ENCODE measurements around the gene NDFIP2. TPM values are rescaled to one million over a fixed set of nuclear protein-coding genes. Genes with fewer than 3 reads are reported as not detected.

NDFIP2 gene
- total and polyA plus RNA-seq, 2 donors (not counting 3 experiments of a cell fraction or from before 2014, with no cell fraction given), result 7.9 to 18.5 TPM

- H3K79me2 ChIP-seq (ENCODE audit: control insufficient read depth, insufficient read depth, low read length), result no peaks in the 10 kb centered on the region
- no peaks in the 10 kb centered on the region for H3K4me1 ChIP-seq (ENCODE audit: control insufficient read depth, extremely low read depth, insufficient read depth, low read length)
- H4K20me1 ChIP-seq (replicated peaks; ENCODE audit: control insufficient read depth, extremely low read depth, insufficient read depth, low read length), result no peaks in the 10 kb centered on the region
- H3K9me1 ChIP-seq (replicated peaks; ENCODE audit: control insufficient read depth, extremely low read depth, insufficient read depth, low read length), result no peaks in the 10 kb centered on the region
- no peaks in the 10 kb centered on the region for H3K9me3 ChIP-seq (replicated peaks; ENCODE audit: control insufficient read depth, insufficient read depth, low read length)
- no peaks in the 10 kb centered on the region for H3K36me3 ChIP-seq (ENCODE audit: control insufficient read depth in 2 of 2, extremely low read depth in 1 of 2, insufficient read depth in 2 of 2, low read length in 2 of 2)
- no peak overlapping the region for H3K4me3 ChIP-seq (replicated peaks in 1 of 3; ENCODE audit: insufficient read depth in 1 of 3, low read depth in 1 of 3, low read length in 3 of 3)
- CTCF ChIA-PET, result no interaction called here
- intact Hi-C loops (cut with micrococcal nuclease) (no loop called here), dilution Hi-C loops (cut with MboI; ENCODE audit: extremely low pct_ligation_motif_present, low sequenced_read_pairs) (no loop called here)
- DNase-seq (ENCODE audit: low read depth, low spot score) (no peak), FAIRE-seq (no peak)
- H3K27me3 ChIP-seq (ENCODE audit: control insufficient read depth in 2 of 2, insufficient read depth in 2 of 2, low read length in 2 of 2), result no peaks in the 10 kb centered on the region
- POLR2A ChIA-PET, result no interaction called here
- H3K9ac ChIP-seq (replicated peaks; ENCODE audit: extremely low read depth, insufficient read depth, low read length), result no peak overlapping the region
- no peak overlapping the region for H2AFZ ChIP-seq (ENCODE audit: low read depth, low read length)
- no peak overlapping the region for H3K4me2 ChIP-seq (ENCODE audit: insufficient read depth, low read length)
- TF ChIP-seq FOS (IDR thresholded peaks at IDR 0.05; ENCODE audit: borderline replicate concordance, insufficient read depth, low read length) (no peak), JUN (IDR thresholded peaks at IDR 0.05; ENCODE audit: borderline replicate concordance, insufficient read depth, insufficient read length, low read depth) (no peak), MAX (IDR thresholded peaks at IDR 0.05; ENCODE audit: insufficient read depth, insufficient read length) (no peak)
- BruUV-seq (replicated peaks), result no TSS peak
- H3K27ac ChIP-seq (ENCODE audit: insufficient read depth, low read depth, low read length), result no peak overlapping the region
These were observed 80.0 kb downstream of the NDFIP2 start for GRCh38 chr13:79560954-79561353.

- intact Hi-C loops (cut with micrococcal nuclease), result no loop called here
- no TSS peak for BruUV-seq (replicated peaks)
- Histone ChIP-seq H3K79me2 (ENCODE audit: control insufficient read depth, insufficient read depth, low read length) (no peaks in the 10 kb centered on the region), H4K20me1 (replicated peaks; ENCODE audit: control insufficient read depth, extremely low read depth, insufficient read depth, low read length) (no peaks in the 10 kb centered on the region), H3K36me3 (ENCODE audit: control insufficient read depth in 2 of 2, extremely low read depth in 1 of 2, insufficient read depth in 2 of 2, low read length in 2 of 2) (no peaks in the 10 kb centered on the region), H3K27me3 (ENCODE audit: control insufficient read depth in 2 of 2, insufficient read depth in 2 of 2, low read length in 2 of 2) (no peaks in the 10 kb centered on the region), H3K4me3 (replicated peaks in 1 of 3; ENCODE audit: insufficient read depth in 1 of 3, low read depth in 1 of 3, low read length in 3 of 3) (no peak overlapping the region), H3K4me1 (ENCODE audit: control insufficient read depth, extremely low read depth, insufficient read depth, low read length) (no peaks in the 10 kb centered on the region), H3K9me3 (replicated peaks; ENCODE audit: control insufficient read depth, insufficient read depth, low read length) (no peaks in the 10 kb centered on the region), H2AFZ (ENCODE audit: low read depth, low read length) (no peak overlapping the region), H3K27ac (ENCODE audit: insufficient read depth, low read depth, low read length) (no peak overlapping the region), H3K9ac (replicated peaks; ENCODE audit: extremely low read depth, insufficient read depth, low read length) (no peak overlapping the region), H3K9me1 (replicated peaks; ENCODE audit: control insufficient read depth, extremely low read depth, insufficient read depth, low read length) (no peaks in the 10 kb centered on the region), H3K4me2 (ENCODE audit: insufficient read depth, low read length) (no peak overlapping the region)
- DNase-seq (ENCODE audit: low read depth, low spot score) (no peak), FAIRE-seq (no peak)
- dilution Hi-C loops (cut with MboI; ENCODE audit: extremely low pct_ligation_motif_present, low sequenced_read_pairs), result no loop called here
- POLR2A ChIA-PET, result no interaction called here
- no peak for TF ChIP-seq POLR2A (IDR thresholded peaks at IDR 0.05; ENCODE audit: low read depth, low read length)
- TF ChIP-seq CTCF (IDR thresholded peaks at IDR 0.05; ENCODE audit: extremely low read depth in 1 of 2, insufficient read depth in 1 of 2, low read depth in 1 of 2, low read length in 2 of 2), result no peak
- TF ChIP-seq POLR2AphosphoS5 (IDR thresholded peaks at IDR 0.05; ENCODE audit: insufficient read depth, low read depth, low read length), result no peak
- no peak for TF ChIP-seq EZH2 (IDR thresholded peaks at IDR 0.05; ENCODE audit: borderline replicate concordance, low read depth, low read length, severe bottlenecking)
- TF ChIP-seq MAX (IDR thresholded peaks at IDR 0.05; ENCODE audit: insufficient read depth, insufficient read length), result no peak
- TF ChIP-seq FOS (IDR thresholded peaks at IDR 0.05; ENCODE audit: borderline replicate concordance, insufficient read depth, low read length), result no peak
- CTCF ChIA-PET, result interaction anchor here (1.6 kb wide), 1 partner anchor 138 kb away, joined by 6 read pairs; no protein-coding TSS in a partner anchor
These were observed 81.6 kb downstream of the NDFIP2 start for GRCh38 chr13:79562557-79562956.

Data from endothelial cell of umbilical vein (primary cell).